ENCODE measurements around the gene C9orf50.

- TF ChIP-seq CTCF (IDR thresholded peaks at IDR 0.05; ENCODE audit: poor library complexity, severe bottlenecking): no peak
- no peak for TF ChIP-seq EZH2 (IDR thresholded peaks at IDR 0.05; ENCODE audit: borderline replicate concordance, insufficient read depth, low read length, poor library complexity, severe bottlenecking)
- no peak for TF ChIP-seq RAD21 (conservative IDR thresholded peaks at IDR 0.05)
- no peak for TF ChIP-seq EP300 (conservative IDR thresholded peaks at IDR 0.05; ENCODE audit: poor library complexity, severe bottlenecking)
- no peak for TF ChIP-seq SMC3 (conservative IDR thresholded peaks at IDR 0.05; ENCODE audit: poor library complexity)
- TF ChIP-seq, protein P1, sequence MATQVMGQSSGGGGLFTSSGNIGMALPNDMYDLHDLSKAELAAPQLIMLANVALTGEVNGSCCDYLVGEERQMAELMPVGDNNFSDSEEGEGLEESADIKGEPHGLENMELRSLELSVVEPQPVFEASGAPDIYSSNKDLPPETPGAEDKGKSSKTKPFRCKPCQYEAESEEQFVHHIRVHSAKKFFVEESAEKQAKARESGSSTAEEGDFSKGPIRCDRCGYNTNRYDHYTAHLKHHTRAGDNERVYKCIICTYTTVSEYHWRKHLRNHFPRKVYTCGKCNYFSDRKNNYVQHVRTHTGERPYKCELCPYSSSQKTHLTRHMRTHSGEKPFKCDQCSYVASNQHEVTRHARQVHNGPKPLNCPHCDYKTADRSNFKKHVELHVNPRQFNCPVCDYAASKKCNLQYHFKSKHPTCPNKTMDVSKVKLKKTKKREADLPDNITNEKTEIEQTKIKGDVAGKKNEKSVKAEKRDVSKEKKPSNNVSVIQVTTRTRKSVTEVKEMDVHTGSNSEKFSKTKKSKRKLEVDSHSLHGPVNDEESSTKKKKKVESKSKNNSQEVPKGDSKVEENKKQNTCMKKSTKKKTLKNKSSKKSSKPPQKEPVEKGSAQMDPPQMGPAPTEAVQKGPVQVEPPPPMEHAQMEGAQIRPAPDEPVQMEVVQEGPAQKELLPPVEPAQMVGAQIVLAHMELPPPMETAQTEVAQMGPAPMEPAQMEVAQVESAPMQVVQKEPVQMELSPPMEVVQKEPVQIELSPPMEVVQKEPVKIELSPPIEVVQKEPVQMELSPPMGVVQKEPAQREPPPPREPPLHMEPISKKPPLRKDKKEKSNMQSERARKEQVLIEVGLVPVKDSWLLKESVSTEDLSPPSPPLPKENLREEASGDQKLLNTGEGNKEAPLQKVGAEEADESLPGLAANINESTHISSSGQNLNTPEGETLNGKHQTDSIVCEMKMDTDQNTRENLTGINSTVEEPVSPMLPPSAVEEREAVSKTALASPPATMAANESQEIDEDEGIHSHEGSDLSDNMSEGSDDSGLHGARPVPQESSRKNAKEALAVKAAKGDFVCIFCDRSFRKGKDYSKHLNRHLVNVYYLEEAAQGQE (IDR thresholded peaks at IDR 0.05; ENCODE audit: borderline replicate concordance): no peak
- no peak for TF ChIP-seq POLR2AphosphoS5 (IDR thresholded peaks at IDR 0.05)
Observed at GRCh38 chr9:129667378-129667777, 46.5 kb upstream of the C9orf50 start.

All from neural cell (in vitro differentiated cells).